Endothelial cell of umbilical vein (primary cell): ENCODE measurements around the gene LIN28A. TPM values are rescaled to one million over a fixed set of nuclear protein-coding genes. Genes with fewer than 3 reads are reported as not detected.

ENCODE experiments used
- BruUV-seq: library from RNA; stranded (reverse); fragments of 400-500 nt; replicated peaks from 2 replicates; lab custom pipeline; 2021; lab: Mats Ljungman, UMichigan
- CTCF ChIA-PET: fragments of 300-600, 350-600 bp; sonication (Branson Sonifier 250); formaldehyde crosslinking; loops from one replicate; lab custom pipeline; 2021; ENCODE audit warnings: antibody characterized with exemption, inconsistent platforms; lab: Charles Lee
- POLR2A ChIA-PET: fragments of 300-600, 350-600 bp; sonication (Branson Sonifier 250); formaldehyde crosslinking; loops from one replicate; lab custom pipeline; 2021; ENCODE audit warnings: antibody characterized with exemption, inconsistent platforms; lab: Charles Lee
- DNase-seq: peaks from one replicate; pipeline ENCODE4 v3.0.0-alpha.2; 2011; ENCODE audit warnings: low read depth, low spot score
- FAIRE-seq: peaks from 2 replicates; lab custom pipeline; 2011; peaks lifted over from hg19 to GRCh38; lab: Jason Lieb, UNC
- H2AFZ ChIP-seq: 2 replicates; pipeline ENCODE4 v1.6.0; 2012; ENCODE audit warnings: low read depth, low read length, control low read depth, inconsistent platforms
- H3K27ac ChIP-seq: 2 replicates; pipeline ENCODE4 v1.5.1; 2011; ENCODE audit warnings: low read depth, mild to moderate bottlenecking, control low read depth, low read length, moderate library complexity; ENCODE audit not compliant: insufficient read depth
- H3K27me3 ChIP-seq, 2 experiments: 2 replicates each; pipeline versions ENCODE4 v1.6.0 to v1.6.1; 2011; ENCODE audit warnings: low read length in 2 of 2, mixed read lengths in 1 of 2; ENCODE audit not compliant: control insufficient read depth in 2 of 2, insufficient read depth in 2 of 2
- H3K36me3 ChIP-seq, 2 experiments: 2 replicates in 1 of 2; 3 replicates in 1 of 2; pipeline ENCODE4 v1.5.1; 2011; ENCODE audit warnings: low read length in 2 of 2, mild to moderate bottlenecking in 1 of 2, moderate library complexity in 1 of 2; ENCODE audit not compliant: control insufficient read depth in 2 of 2, insufficient read depth in 2 of 2; ENCODE audit errors: extremely low read depth in 1 of 2
- H3K4me1 ChIP-seq: 3 replicates; pipeline ENCODE4 v1.5.1; 2011; ENCODE audit warnings: mild to moderate bottlenecking, low read length; ENCODE audit not compliant: control insufficient read depth, insufficient read depth; ENCODE audit errors: extremely low read depth
- H3K4me2 ChIP-seq: 2 replicates; pipeline ENCODE4 v1.6.1; 2011; ENCODE audit warnings: low read length, control low read depth, mixed read lengths; ENCODE audit not compliant: insufficient read depth
- H3K4me3 ChIP-seq, 3 experiments: fragments of 200-600 bp in 1 of 3; sonication (generic), shearing (Covaris generic) in 1 of 3; replicated peaks in 1 of 3; 2 replicates each; pipeline ENCODE4 v1.5.1; 2011 to 2016; ENCODE audit warnings: control low read depth in 3 of 3, low read length in 3 of 3, mild to moderate bottlenecking in 2 of 3, inconsistent platforms in 1 of 3, low read depth in 1 of 3, moderate library complexity in 1 of 3; ENCODE audit not compliant: insufficient read depth in 1 of 3
- H3K79me2 ChIP-seq: 2 replicates; pipeline ENCODE4 v1.6.0; 2012; ENCODE audit warnings: low read length, inconsistent platforms; ENCODE audit not compliant: control insufficient read depth, insufficient read depth
- H3K9ac ChIP-seq: replicated peaks from 2 replicates; pipeline ENCODE3; 2011; ENCODE audit warnings: low read length, control low read depth; ENCODE audit not compliant: insufficient read depth; ENCODE audit errors: extremely low read depth
- H3K9me1 ChIP-seq: replicated peaks from 3 replicates; pipeline ENCODE4 v1.6.0; 2011; ENCODE audit warnings: mild to moderate bottlenecking, low read length; ENCODE audit not compliant: control insufficient read depth, insufficient read depth; ENCODE audit errors: extremely low read depth
- H3K9me3 ChIP-seq: replicated peaks from 2 replicates; pipeline ENCODE4 v1.5.1; 2012; ENCODE audit warnings: low read length, inconsistent platforms; ENCODE audit not compliant: control insufficient read depth, insufficient read depth
- H4K20me1 ChIP-seq: replicated peaks from 2 replicates; pipeline ENCODE3; 2011; ENCODE audit warnings: mild to moderate bottlenecking, low read length; ENCODE audit not compliant: control insufficient read depth, insufficient read depth; ENCODE audit errors: extremely low read depth
- FOS ChIP-seq: IDR thresholded peaks from 2 replicates; pipeline ENCODE4 v1.6.1; 2011; ENCODE audit warnings: mild to moderate bottlenecking, low read length, moderate library complexity, borderline replicate concordance; ENCODE audit not compliant: insufficient read depth
- GATA2 ChIP-seq: IDR thresholded peaks from 2 replicates; pipeline ENCODE4 v1.7.0; 2011; ENCODE audit warnings: low read depth, mild to moderate bottlenecking, moderate library complexity, mixed read lengths, low read length; ENCODE audit not compliant: insufficient read length, insufficient read depth
- JUN ChIP-seq: IDR thresholded peaks from 2 replicates; pipeline ENCODE4 v1.6.1; 2011; ENCODE audit warnings: borderline replicate concordance, low read depth; ENCODE audit not compliant: insufficient read length, insufficient read depth
- MYC ChIP-seq: IDR thresholded peaks from one replicate; pipeline ENCODE4 v1.6.1; 2011; ENCODE audit warnings: mild to moderate bottlenecking, low read depth, low read length
- POLR2A ChIP-seq: IDR thresholded peaks from 2 replicates; pipeline ENCODE4 v1.6.1; 2012; ENCODE audit warnings: low read depth, mild to moderate bottlenecking, control low read depth, low read length
- POLR2AphosphoS5 ChIP-seq: IDR thresholded peaks from 2 replicates; pipeline ENCODE4 v1.6.1; 2012; ENCODE audit warnings: low read depth, mild to moderate bottlenecking, control low read depth, low read length, moderate library complexity; ENCODE audit not compliant: insufficient read depth
- dilution Hi-C: fragments of 300-500 bp; cut with MboI; formaldehyde crosslinking; loops from one replicate; pipeline ENCODE4 v1.15.0; 2019; ENCODE audit warnings: low sequenced_read_pairs; ENCODE audit not compliant: extremely low pct_ligation_motif_present
- intact Hi-C: fragments of 100-400 bp; cut with micrococcal nuclease; formaldehyde crosslinking; loops from one replicate; pipeline ENCODE4 v1.10.0; 2022
- polyA plus RNA-seq, 4 experiments: library from polyadenylated mRNA; depleted of rRNA in 3 of 4; stranded (reverse) in 3 of 4; unstranded in 1 of 4; fragments of >200 nt; gene quantifications; 2 replicates each; pipeline versions ENCODE4 v1.2.1 to v1.2.3, GENCODE V29; 2011 to 2012; ENCODE audit warnings: missing spikeins in 1 of 4
- total RNA-seq: library from RNA; stranded (reverse); gene quantifications from 2 replicates; pipeline ENCODE4 v1.2.3, GENCODE V29; 2021
- TF ChIP-seq, protein P1 (sequence below), 2 donors: IDR thresholded peaks; 1 replicate in 1 of 2; 2 replicates in 1 of 2; pipeline ENCODE4 v1.5.1; 2011; ENCODE audit warnings: low read length in 2 of 2, mild to moderate bottlenecking in 2 of 2, moderate library complexity in 2 of 2, control low read depth in 1 of 2, inconsistent platforms in 1 of 2, low read depth in 1 of 2; ENCODE audit not compliant: insufficient read depth in 1 of 2; ENCODE audit errors: extremely low read depth in 1 of 2
- TF ChIP-seq, protein P2 (sequence below): IDR thresholded peaks from 2 replicates; pipeline ENCODE4 v1.6.1; 2011; ENCODE audit not compliant: insufficient read depth, insufficient read length

LIN28A gene
- total and polyA plus RNA-seq, 2 donors (not counting 3 experiments of a cell fraction or from before 2014, with no cell fraction given): 0.11 TPM; not detected in 1

DNA sequence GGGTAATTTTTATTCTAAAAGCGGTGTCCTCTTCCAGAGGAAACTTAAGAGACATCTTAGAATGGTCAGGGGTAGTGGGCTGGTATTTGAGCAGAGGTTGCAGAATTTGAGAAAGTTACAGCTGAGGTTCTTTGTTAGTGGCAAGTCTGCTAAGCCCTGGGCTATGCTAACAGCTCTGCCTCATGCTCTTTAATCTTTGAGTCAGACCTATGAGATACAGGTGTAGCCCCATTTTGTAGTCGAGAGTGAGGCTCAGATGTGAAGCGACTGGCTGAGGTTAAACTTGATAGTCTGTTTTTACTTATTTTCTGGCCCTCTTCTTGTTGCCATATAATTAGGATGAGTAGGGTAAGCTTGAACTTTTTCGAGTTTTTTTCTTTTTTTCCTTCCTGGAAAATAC is 66.3 kb downstream of the LIN28A start:
- ChIA-PET POLR2A (no interaction called here), CTCF (no interaction called here)
- Histone ChIP-seq H3K79me2 (peaks cover 18% of the 10 kb centered on the region), H3K27ac (no peak overlapping the region), H3K4me2 (no peak overlapping the region), H3K9ac (no peak overlapping the region), H4K20me1 (peaks cover 3% of the 10 kb centered on the region), H3K4me1 (peaks cover 11% of the 10 kb centered on the region), H3K4me3 (no peak overlapping the region), H3K9me1 (no peaks in the 10 kb centered on the region), H3K27me3 (no peaks in the 10 kb centered on the region), H3K36me3 (peaks cover 11 to 16% of the 10 kb centered on the region in 2 experiments), H3K9me3 (no peaks in the 10 kb centered on the region), H2AFZ (no peak overlapping the region)
- dilution Hi-C loops (no loop called here), intact Hi-C loops (no loop called here)
- FAIRE-seq: no peak
- TF ChIP-seq FOS (no peak), JUN (no peak), POLR2AphosphoS5 (no peak), POLR2A (no peak), GATA2 (no peak), MYC (no peak)
- TF ChIP-seq, protein P1, sequence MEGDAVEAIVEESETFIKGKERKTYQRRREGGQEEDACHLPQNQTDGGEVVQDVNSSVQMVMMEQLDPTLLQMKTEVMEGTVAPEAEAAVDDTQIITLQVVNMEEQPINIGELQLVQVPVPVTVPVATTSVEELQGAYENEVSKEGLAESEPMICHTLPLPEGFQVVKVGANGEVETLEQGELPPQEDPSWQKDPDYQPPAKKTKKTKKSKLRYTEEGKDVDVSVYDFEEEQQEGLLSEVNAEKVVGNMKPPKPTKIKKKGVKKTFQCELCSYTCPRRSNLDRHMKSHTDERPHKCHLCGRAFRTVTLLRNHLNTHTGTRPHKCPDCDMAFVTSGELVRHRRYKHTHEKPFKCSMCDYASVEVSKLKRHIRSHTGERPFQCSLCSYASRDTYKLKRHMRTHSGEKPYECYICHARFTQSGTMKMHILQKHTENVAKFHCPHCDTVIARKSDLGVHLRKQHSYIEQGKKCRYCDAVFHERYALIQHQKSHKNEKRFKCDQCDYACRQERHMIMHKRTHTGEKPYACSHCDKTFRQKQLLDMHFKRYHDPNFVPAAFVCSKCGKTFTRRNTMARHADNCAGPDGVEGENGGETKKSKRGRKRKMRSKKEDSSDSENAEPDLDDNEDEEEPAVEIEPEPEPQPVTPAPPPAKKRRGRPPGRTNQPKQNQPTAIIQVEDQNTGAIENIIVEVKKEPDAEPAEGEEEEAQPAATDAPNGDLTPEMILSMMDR (IDR thresholded peaks at IDR 0.05; ENCODE audit: extremely low read depth in 1 of 2, insufficient read depth in 1 of 2, low read depth in 1 of 2, low read length in 2 of 2): no peak
- TF ChIP-seq, protein P2, sequence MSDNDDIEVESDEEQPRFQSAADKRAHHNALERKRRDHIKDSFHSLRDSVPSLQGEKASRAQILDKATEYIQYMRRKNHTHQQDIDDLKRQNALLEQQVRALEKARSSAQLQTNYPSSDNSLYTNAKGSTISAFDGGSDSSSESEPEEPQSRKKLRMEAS: no peak
- BruUV-seq: no TSS peak
- no peak for DNase-seq
